ENCODE measurements around the gene CHCHD1.
"Not testable (repeated sequence)": the region's sequence is repeated elsewhere in the genome, so short reads cannot be mapped to it uniquely, and the experiment has no call there.

The CHCHD1 gene

GRCh38 chr10:73813333-73813732, 31.5 kb downstream of the CHCHD1 start:
- DNase-seq (ENCODE audit: low read depth): no peak

GRCh38 chr10:73814276-73814895, 32.5 kb downstream of the CHCHD1 start:
- DNase-seq (ENCODE audit: low read depth): no peak

GRCh38 chr10:73814896-73815718, 33.3 kb downstream of the CHCHD1 start:
- DNase-seq (ENCODE audit: low read depth): no peak

DNA sequence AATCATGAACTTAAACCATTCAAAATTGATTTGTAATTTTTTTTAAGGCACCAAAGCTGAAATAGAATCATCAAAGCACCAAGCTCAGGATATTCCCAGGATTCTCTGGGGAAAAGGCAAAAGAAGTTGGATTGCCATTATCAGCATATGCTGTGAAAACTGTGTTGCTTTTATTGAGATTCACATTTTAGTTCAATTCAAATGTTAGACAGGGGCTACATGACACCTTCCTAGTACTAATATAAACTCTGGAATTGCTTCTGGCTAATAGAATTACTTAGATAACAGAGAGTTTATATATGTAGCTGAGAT, 33.8 kb downstream of the CHCHD1 start:
- DNase-seq (ENCODE audit: low read depth): no peak

- no peak for DNase-seq (ENCODE audit: low read depth)
Observed at GRCh38 chr10:73816917-73817729, 35.3 kb downstream of the CHCHD1 start.

DNA sequence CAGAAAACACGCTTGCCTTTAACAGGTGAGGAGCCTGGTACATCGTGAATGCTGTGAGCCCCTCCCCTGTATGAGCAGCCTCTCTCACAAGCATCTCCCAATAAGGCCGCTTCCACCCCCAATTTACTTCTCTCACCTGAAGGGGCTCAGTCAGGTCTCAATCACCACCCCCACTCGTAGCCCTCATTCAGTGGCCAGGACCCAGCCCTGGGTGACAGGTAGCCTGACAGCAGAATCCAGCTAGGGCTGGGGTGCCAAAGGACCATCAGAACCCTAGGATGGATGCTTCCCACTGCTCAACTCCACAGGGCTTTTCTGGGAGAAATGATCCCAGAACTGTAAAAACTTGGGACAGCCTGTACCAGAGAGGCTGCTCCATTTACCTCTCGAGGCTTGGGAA, 36.0 kb downstream of the CHCHD1 start:
- DNase-seq (ENCODE audit: low read depth): no peak

GRCh38 chr10:73818402-73818801, 36.6 kb downstream of the CHCHD1 start:
- DNase-seq (ENCODE audit: low read depth): no peak

- no peak for DNase-seq (ENCODE audit: low read depth)
Observed at GRCh38 chr10:73819081-73819480, 37.2 kb downstream of the CHCHD1 start.

GRCh38 chr10:73819513-73820093, 37.8 kb downstream of the CHCHD1 start:
- no peak for DNase-seq (ENCODE audit: low read depth)

DNA sequence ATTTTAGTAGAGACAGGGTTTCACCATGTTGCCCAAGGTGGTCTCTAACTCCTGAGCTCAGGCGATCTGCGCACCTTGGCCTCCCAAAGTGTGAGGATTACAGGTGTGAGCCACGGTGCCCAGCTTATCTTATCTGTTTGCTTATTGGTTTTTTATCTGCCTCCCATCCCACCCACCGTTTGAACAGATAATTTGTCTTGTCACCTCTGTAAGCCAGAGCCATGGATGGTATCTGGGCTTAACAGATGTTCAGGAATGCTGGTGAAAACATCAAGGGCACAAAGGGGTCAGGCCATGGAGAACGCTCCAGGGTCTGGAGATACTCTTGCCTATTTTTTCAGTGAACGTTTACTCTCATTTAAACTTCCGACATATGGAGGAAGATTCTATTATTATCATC, 41.5 kb downstream of the CHCHD1 start:
- DNase-seq (ENCODE audit: low read depth): no peak

- DNase-seq (ENCODE audit: low read depth): no peak
Observed at GRCh38 chr10:73824146-73824725, 42.4 kb downstream of the CHCHD1 start.

GRCh38 chr10:73827346-73828089, 45.7 kb downstream of the CHCHD1 start:
- DNase-seq (ENCODE audit: low read depth): no peak

DNA sequence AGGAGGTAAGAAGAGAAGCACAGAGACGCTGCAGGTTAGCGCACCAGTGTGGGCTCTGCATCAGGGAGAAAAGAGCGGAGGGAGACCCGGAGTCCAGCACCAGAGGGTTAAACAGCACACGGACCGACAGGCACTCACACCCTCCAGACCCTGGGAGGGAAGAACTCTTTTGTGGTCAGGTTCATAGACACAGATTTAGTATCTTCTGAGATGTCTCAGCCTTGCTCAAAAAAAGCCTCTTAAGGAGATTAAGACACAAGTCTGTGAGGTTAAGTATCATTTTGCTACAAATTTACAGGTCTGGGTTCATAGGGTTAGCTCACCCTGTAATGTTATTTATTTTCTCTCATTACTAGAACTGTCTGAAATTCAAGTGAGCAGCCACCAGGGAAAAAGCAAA, 46.3 kb downstream of the CHCHD1 start:
- DNase-seq (ENCODE audit: low read depth): no peak

DNA sequence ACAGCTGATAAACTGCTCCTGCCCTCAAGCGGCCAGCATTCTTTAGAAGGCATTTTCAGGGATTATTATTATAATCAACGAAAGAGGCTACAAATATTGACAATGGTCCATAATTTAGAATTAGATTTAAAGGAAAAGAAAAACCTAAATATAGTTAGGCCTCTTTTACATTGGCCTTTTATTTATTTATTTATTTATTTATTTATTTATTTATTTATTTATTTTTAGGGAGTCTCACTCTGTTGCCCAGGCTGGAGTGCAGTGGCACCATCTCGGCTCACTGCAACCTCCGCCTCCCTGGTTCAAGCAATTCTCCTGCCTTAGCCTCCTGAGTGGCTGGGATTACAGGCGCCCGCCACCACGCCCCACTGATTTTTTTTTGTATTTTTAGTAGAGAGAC, 47.2 kb downstream of the CHCHD1 start:
- not testable (repeated sequence) for DNase-seq (ENCODE audit: low read depth)
